HepG2 (cell line): ENCODE data around the gene SLC23A2. TPM values are rescaled to one million over a fixed set of nuclear protein-coding genes. Genes with fewer than 3 reads are reported as not detected.
A peak's percentile ranks its signal among the peaks of the same experiment; 100 is the strongest.

Experiments used
- E2F5 ChIP-seq: sonication (generic); formaldehyde crosslinking; conservative IDR thresholded peaks from 2 replicates; pipeline ENCODE4 v1.4.0; 2020; ENCODE audit warnings: missing genetic modification reagents
- EED ChIP-seq: sonication (generic); formaldehyde crosslinking; IDR thresholded peaks from 2 replicates; pipeline ENCODE4 v1.5.0; 2020; ENCODE audit warnings: mild to moderate bottlenecking, missing genetic modification reagents
- GTF3A ChIP-seq: sonication (generic); formaldehyde crosslinking; conservative IDR thresholded peaks from 2 replicates; pipeline ENCODE4 v1.4.0; 2020; ENCODE audit warnings: mild to moderate bottlenecking, missing genetic modification reagents
- KMT2A ChIP-seq: sonication (generic); formaldehyde crosslinking; IDR thresholded peaks from 2 replicates; pipeline ENCODE4 v1.4.0; 2020; ENCODE audit warnings: missing genetic modification reagents
- NONO ChIP-seq, 2 experiments: fragments of 450-650 bp in 1 of 2; sonication (generic) in 1 of 2; formaldehyde crosslinking in 1 of 2; IDR thresholded peaks in 1 of 2; conservative IDR thresholded peaks in 1 of 2; 2 replicates each; pipeline versions ENCODE4 v1.6.1 to v1.8.0; 2017 to 2022; ENCODE audit warnings: mild to moderate bottlenecking in 1 of 2, missing genetic modification reagents in 1 of 2, moderate library complexity in 1 of 2
- NR3C1 ChIP-seq: sonication (generic); formaldehyde crosslinking; IDR thresholded peaks from 2 replicates; pipeline ENCODE4 v1.4.0; 2020; ENCODE audit warnings: missing genetic modification reagents
- POGZ ChIP-seq: sonication (generic); formaldehyde crosslinking; IDR thresholded peaks from 2 replicates; pipeline ENCODE4 v1.4.0; 2020; ENCODE audit warnings: mild to moderate bottlenecking, missing genetic modification reagents
- PRMT3 ChIP-seq: sonication (generic); formaldehyde crosslinking; IDR thresholded peaks from 2 replicates; pipeline ENCODE4 v1.8.1; 2022; ENCODE audit warnings: low read depth, mild to moderate bottlenecking, moderate library complexity, missing genetic modification reagents, borderline replicate concordance
- RBAK ChIP-seq: sonication (generic); formaldehyde crosslinking; IDR thresholded peaks from 2 replicates; pipeline ENCODE4 v1.5.1; 2020; ENCODE audit warnings: mild to moderate bottlenecking, missing genetic modification reagents
- RXRA ChIP-seq: sonication (generic); formaldehyde crosslinking; IDR thresholded peaks from 2 replicates; pipeline ENCODE4 v1.5.1; 2020; ENCODE audit warnings: missing genetic modification reagents
- RXRB ChIP-seq: IDR thresholded peaks from 2 replicates; pipeline ENCODE4 v1.6.1; 2016; ENCODE audit warnings: borderline replicate concordance, missing genetic modification reagents, missing compliant biosample characterization
- SOX5 ChIP-seq: IDR thresholded peaks from 2 replicates; pipeline ENCODE4 v1.6.1; 2016; ENCODE audit warnings: borderline replicate concordance
- ZBTB3 ChIP-seq: sonication (generic); formaldehyde crosslinking; IDR thresholded peaks from 2 replicates; pipeline ENCODE4 v1.4.0; 2020; ENCODE audit warnings: low read depth, mild to moderate bottlenecking, moderate library complexity, missing genetic modification reagents, borderline replicate concordance
- ZBTB43 ChIP-seq: sonication (generic); formaldehyde crosslinking; conservative IDR thresholded peaks from 2 replicates; pipeline ENCODE4 v1.4.0; 2020; ENCODE audit warnings: missing genetic modification reagents
- ZNF251 ChIP-seq: sonication (generic); formaldehyde crosslinking; IDR thresholded peaks from 2 replicates; pipeline ENCODE4 v1.9.0; 2021; ENCODE audit warnings: mild to moderate bottlenecking, missing genetic modification reagents
- ZNF556 ChIP-seq: sonication (generic); formaldehyde crosslinking; IDR thresholded peaks from 2 replicates; pipeline ENCODE4 v1.4.0; 2020; ENCODE audit warnings: mild to moderate bottlenecking, missing genetic modification reagents, borderline replicate concordance
- ZNF879 ChIP-seq: sonication (generic); formaldehyde crosslinking; IDR thresholded peaks from 2 replicates; pipeline ENCODE4 v1.8.1; 2023; ENCODE audit warnings: missing genetic modification reagents
- ZSCAN12 ChIP-seq: sonication (generic); formaldehyde crosslinking; IDR thresholded peaks from 2 replicates; pipeline ENCODE4 v1.9.0; 2021; ENCODE audit warnings: mild to moderate bottlenecking, missing genetic modification reagents
- ZSCAN29 ChIP-seq: sonication (generic); formaldehyde crosslinking; conservative IDR thresholded peaks from 2 replicates; pipeline ENCODE4 v1.4.0; 2020; ENCODE audit warnings: mild to moderate bottlenecking, missing genetic modification reagents
- polyA plus RNA-seq, 8 experiments: library from polyadenylated mRNA; depleted of rRNA in 3 of 8; stranded (reverse) in 7 of 8; unstranded in 1 of 8; fragments of >200 nt; fragmentation: Illumina TruSeq in 4 of 8; extraction: Trizol in 4 of 8; gene quantifications; 2 replicates each; pipeline versions ENCODE4 v1.2.1 to v1.2.3, GENCODE V29; 2011 to 2016; ENCODE audit warnings: low read depth in 4 of 8, missing spikeins in 1 of 8, mixed read lengths in 1 of 8; ENCODE audit not compliant: insufficient read depth in 1 of 8
- total RNA-seq, 5 experiments: library from RNA; depleted of rRNA; stranded (reverse); fragments of >200 nt; fragmentation: Illumina TruSeq; extraction: Trizol; gene quantifications; 2 replicates each; pipeline ENCODE4 v1.2.3, GENCODE V29; 2016; ENCODE audit warnings: low read depth in 1 of 5
- TF ChIP-seq, protein P1 (sequence below): sonication (generic); formaldehyde crosslinking; IDR thresholded peaks from 2 replicates; pipeline ENCODE4 v1.5.1; 2020; ENCODE audit warnings: mild to moderate bottlenecking, missing genetic modification reagents, moderate library complexity
- TF ChIP-seq, protein P2 (sequence below): sonication (generic); formaldehyde crosslinking; IDR thresholded peaks from 2 replicates; pipeline ENCODE4 v1.5.1; 2020; ENCODE audit warnings: missing genetic modification reagents, mild to moderate bottlenecking, borderline replicate concordance

Gene SLC23A2
- total and polyA plus RNA-seq, 2 of the 13 experiments (the other 11 are each of a cell fraction or from before 2014, with no cell fraction given): 42.2 to 51.2 TPM

- TF ChIP-seq, protein P1, sequence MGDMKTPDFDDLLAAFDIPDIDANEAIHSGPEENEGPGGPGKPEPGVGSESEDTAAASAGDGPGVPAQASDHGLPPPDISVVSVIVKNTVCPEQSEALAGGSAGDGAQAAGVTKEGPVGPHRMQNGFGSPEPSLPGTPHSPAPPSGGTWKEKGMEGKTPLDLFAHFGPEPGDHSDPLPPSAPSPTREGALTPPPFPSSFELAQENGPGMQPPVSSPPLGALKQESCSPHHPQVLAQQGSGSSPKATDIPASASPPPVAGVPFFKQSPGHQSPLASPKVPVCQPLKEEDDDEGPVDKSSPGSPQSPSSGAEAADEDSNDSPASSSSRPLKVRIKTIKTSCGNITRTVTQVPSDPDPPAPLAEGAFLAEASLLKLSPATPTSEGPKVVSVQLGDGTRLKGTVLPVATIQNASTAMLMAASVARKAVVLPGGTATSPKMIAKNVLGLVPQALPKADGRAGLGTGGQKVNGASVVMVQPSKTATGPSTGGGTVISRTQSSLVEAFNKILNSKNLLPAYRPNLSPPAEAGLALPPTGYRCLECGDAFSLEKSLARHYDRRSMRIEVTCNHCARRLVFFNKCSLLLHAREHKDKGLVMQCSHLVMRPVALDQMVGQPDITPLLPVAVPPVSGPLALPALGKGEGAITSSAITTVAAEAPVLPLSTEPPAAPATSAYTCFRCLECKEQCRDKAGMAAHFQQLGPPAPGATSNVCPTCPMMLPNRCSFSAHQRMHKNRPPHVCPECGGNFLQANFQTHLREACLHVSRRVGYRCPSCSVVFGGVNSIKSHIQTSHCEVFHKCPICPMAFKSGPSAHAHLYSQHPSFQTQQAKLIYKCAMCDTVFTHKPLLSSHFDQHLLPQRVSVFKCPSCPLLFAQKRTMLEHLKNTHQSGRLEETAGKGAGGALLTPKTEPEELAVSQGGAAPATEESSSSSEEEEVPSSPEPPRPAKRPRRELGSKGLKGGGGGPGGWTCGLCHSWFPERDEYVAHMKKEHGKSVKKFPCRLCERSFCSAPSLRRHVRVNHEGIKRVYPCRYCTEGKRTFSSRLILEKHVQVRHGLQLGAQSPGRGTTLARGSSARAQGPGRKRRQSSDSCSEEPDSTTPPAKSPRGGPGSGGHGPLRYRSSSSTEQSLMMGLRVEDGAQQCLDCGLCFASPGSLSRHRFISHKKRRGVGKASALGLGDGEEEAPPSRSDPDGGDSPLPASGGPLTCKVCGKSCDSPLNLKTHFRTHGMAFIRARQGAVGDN (CRISPR knock-in tag): peak; percentile 94
- TF ChIP-seq PRMT3: no peak
- TF ChIP-seq RXRA: peak; percentile 99
- TF ChIP-seq ZSCAN29 (CRISPR knock-in tag): no peak; the same call in 1 of the 2 replicates
- TF ChIP-seq ZSCAN12 (CRISPR knock-in tag): peak; percentile 20; the same call in 1 of the 2 replicates
- TF ChIP-seq ZBTB3: peak; percentile 88
- no peak; the same call in 1 of the 2 replicates for TF ChIP-seq ZNF879 (CRISPR knock-in tag)
- TF ChIP-seq KMT2A: peak; percentile 94
- TF ChIP-seq ZNF251 (CRISPR knock-in tag): 0 out of 2 replicates have a peak, but pooled peaks have one; percentile 43
- no peak; the same call in 1 of the 2 replicates for TF ChIP-seq RBAK (CRISPR knock-in tag)
- peak; percentile 98 for TF ChIP-seq POGZ (CRISPR knock-in tag)
- TF ChIP-seq, protein P2, sequence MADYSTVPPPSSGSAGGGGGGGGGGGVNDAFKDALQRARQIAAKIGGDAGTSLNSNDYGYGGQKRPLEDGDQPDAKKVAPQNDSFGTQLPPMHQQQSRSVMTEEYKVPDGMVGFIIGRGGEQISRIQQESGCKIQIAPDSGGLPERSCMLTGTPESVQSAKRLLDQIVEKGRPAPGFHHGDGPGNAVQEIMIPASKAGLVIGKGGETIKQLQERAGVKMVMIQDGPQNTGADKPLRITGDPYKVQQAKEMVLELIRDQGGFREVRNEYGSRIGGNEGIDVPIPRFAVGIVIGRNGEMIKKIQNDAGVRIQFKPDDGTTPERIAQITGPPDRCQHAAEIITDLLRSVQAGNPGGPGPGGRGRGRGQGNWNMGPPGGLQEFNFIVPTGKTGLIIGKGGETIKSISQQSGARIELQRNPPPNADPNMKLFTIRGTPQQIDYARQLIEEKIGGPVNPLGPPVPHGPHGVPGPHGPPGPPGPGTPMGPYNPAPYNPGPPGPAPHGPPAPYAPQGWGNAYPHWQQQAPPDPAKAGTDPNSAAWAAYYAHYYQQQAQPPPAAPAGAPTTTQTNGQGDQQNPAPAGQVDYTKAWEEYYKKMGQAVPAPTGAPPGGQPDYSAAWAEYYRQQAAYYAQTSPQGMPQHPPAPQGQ (CRISPR knock-in tag): peak; percentile 92; the same call in 1 of the 2 replicates
- no peak for TF ChIP-seq NONO (IDR thresholded peaks at IDR 0.05)
- TF ChIP-seq NONO (CRISPR knock-in tag; conservative IDR thresholded peaks at IDR 0.05): peak; percentile 95
- TF ChIP-seq RXRB (CRISPR knock-in tag): peak; percentile 98
- peak; percentile 49; the same call in 1 of the 2 replicates for TF ChIP-seq EED (CRISPR knock-in tag)
- TF ChIP-seq E2F5 (CRISPR knock-in tag): no peak
- peak; percentile 96 for TF ChIP-seq SOX5 (CRISPR knock-in tag)
- TF ChIP-seq ZNF556 (CRISPR knock-in tag): peak; percentile 95; the same call in 1 of the 2 replicates
- peak; percentile 97 for TF ChIP-seq ZBTB43 (CRISPR knock-in tag)
- TF ChIP-seq NR3C1 (CRISPR knock-in tag): no peak
- 0 out of 2 replicates have a peak, but pooled peaks have one; percentile 24 for TF ChIP-seq GTF3A (CRISPR knock-in tag)
Observed at GRCh38 chr20:4973330-4974097, 27.8 kb downstream of the SLC23A2 start (continued).
